IMR-90 (cell line): ENCODE results near the gene NOL12. TPM values are rescaled to one million over a fixed set of nuclear protein-coding genes. Genes with fewer than 3 reads are reported as not detected.

Source experiments
- ATAC-seq: fragments of 200-7000 bp; cut with Tn5 transposase; 2 replicates; pipeline ENCODE4 v1.9.1; 2020; ENCODE audit warnings: low read depth, mild to moderate bottlenecking, moderate library complexity
- BruUV-seq: library from RNA; stranded (reverse); fragments of 400-500 nt; replicated peaks from 2 replicates; lab custom pipeline; 2021; lab: Mats Ljungman, UMichigan
- CTCF ChIA-PET: fragments of 300-600 bp; formaldehyde crosslinking; extraction: SDS; loops from one replicate; lab custom pipeline; 2021; ENCODE audit warnings: antibody characterized with exemption; lab: Yijun Ruan, JAX
- POLR2A ChIA-PET: fragments of 300-600 bp; sonication (Branson Sonifier 250); formaldehyde crosslinking; loops from one replicate; lab custom pipeline; 2022; ENCODE audit warnings: antibody characterized with exemption; ENCODE audit not compliant: unreplicated experiment; lab: Charles Lee
- DNase-seq: peaks from one replicate; pipeline ENCODE4 v3.0.0; 2013
- H2AFZ ChIP-seq: replicated peaks from 2 replicates; pipeline ENCODE3; 2013; ENCODE audit warnings: low read length, mild to moderate bottlenecking; ENCODE audit not compliant: poor library complexity
- H2AK5ac ChIP-seq: 2 replicates; pipeline ENCODE4 v1.6.1; 2013; ENCODE audit warnings: low read depth, low read length, inconsistent platforms
- H2AK9ac ChIP-seq: replicated peaks from 2 replicates; pipeline ENCODE3; 2013; ENCODE audit warnings: mild to moderate bottlenecking, low read depth, low read length, moderate library complexity; ENCODE audit not compliant: poor library complexity
- H2BK120ac ChIP-seq: 2 replicates; pipeline ENCODE4 v1.6.1; 2013; ENCODE audit warnings: low read depth, low read length, inconsistent platforms
- H2BK15ac ChIP-seq: 3 replicates; pipeline ENCODE4 v1.6.1; 2013; ENCODE audit warnings: low read depth, low read length, inconsistent platforms
- H2BK20ac ChIP-seq: 2 replicates; pipeline ENCODE4 v1.6.1; 2013; ENCODE audit warnings: low read depth, mild to moderate bottlenecking, inconsistent platforms, low read length, moderate library complexity
- H2BK5ac ChIP-seq: 2 replicates; pipeline ENCODE4 v1.6.1; 2013; ENCODE audit warnings: mild to moderate bottlenecking, low read depth, low read length, inconsistent platforms; ENCODE audit not compliant: poor library complexity, severe bottlenecking
- H3K14ac ChIP-seq: replicated peaks from 2 replicates; pipeline ENCODE4 v1.6.1; 2013; ENCODE audit warnings: low read depth, low read length, inconsistent platforms
- H3K18ac ChIP-seq: 2 replicates; pipeline ENCODE4 v1.6.1; 2013; ENCODE audit warnings: low read depth, low read length, control low read depth
- H3K23ac ChIP-seq: 2 replicates; pipeline ENCODE4 v1.6.1; 2013; ENCODE audit warnings: low read depth, low read length, inconsistent platforms
- H3K27ac ChIP-seq: 2 replicates; pipeline ENCODE4 v1.5.1; 2013; ENCODE audit warnings: mild to moderate bottlenecking, control low read depth, low read length; ENCODE audit not compliant: insufficient read depth
- H3K27me3 ChIP-seq: 2 replicates; pipeline ENCODE4 v1.6.1; 2013; ENCODE audit warnings: low read length; ENCODE audit not compliant: control insufficient read depth, insufficient read depth
- H3K36me3 ChIP-seq: 2 replicates; pipeline ENCODE4 v1.6.1; 2013; ENCODE audit warnings: low read length, mixed read lengths; ENCODE audit not compliant: control insufficient read depth, insufficient read depth
- H3K4ac ChIP-seq: 2 replicates; pipeline ENCODE4 v1.6.1; 2013; ENCODE audit warnings: low read depth, low read length, inconsistent platforms
- H3K4me1 ChIP-seq: 2 replicates; pipeline ENCODE4 v1.6.1; 2013; ENCODE audit warnings: low read length, mixed read lengths; ENCODE audit not compliant: control insufficient read depth, insufficient read depth
- H3K4me2 ChIP-seq: 2 replicates; pipeline ENCODE4 v1.6.1; 2013; ENCODE audit warnings: low read depth, mild to moderate bottlenecking, control low read depth, low read length, moderate library complexity
- H3K4me3 ChIP-seq: 2 replicates; pipeline ENCODE4 v1.5.1; 2013; ENCODE audit warnings: low read depth, mild to moderate bottlenecking, control low read depth, low read length, moderate library complexity; ENCODE audit not compliant: insufficient read depth
- H3K56ac ChIP-seq: 2 replicates; pipeline ENCODE4 v1.6.1; 2013; ENCODE audit warnings: low read length, inconsistent platforms; ENCODE audit not compliant: insufficient read depth; ENCODE audit errors: extremely low read depth
- H3K79me1 ChIP-seq, 2 experiments: 2 replicates each; pipeline ENCODE4 v1.6.1; 2013; ENCODE audit warnings: low read length in 2 of 2, inconsistent platforms in 1 of 2, low read depth in 1 of 2
- H3K9ac ChIP-seq: 2 replicates; pipeline ENCODE4 v1.6.1; 2013; ENCODE audit warnings: low read depth, low read length, control low read depth
- H3K9me1 ChIP-seq: 2 replicates; pipeline ENCODE4 v1.6.1; 2013; ENCODE audit warnings: low read length, inconsistent platforms; ENCODE audit not compliant: insufficient read depth
- H3K9me3 ChIP-seq: 2 replicates; pipeline ENCODE4 v1.6.1; 2013; ENCODE audit warnings: low read length; ENCODE audit not compliant: control insufficient read depth, insufficient read depth
- H4K20me1 ChIP-seq: 2 replicates; pipeline ENCODE4 v1.6.1; 2013; ENCODE audit warnings: low read length, inconsistent platforms; ENCODE audit not compliant: insufficient read depth
- H4K5ac ChIP-seq: 2 replicates; pipeline ENCODE4 v1.6.1; 2013; ENCODE audit warnings: mild to moderate bottlenecking, low read depth, low read length, control low read depth
- H4K8ac ChIP-seq, 2 experiments: 2 replicates each; pipeline ENCODE4 v1.6.1; 2013; ENCODE audit warnings: low read depth in 2 of 2, low read length in 2 of 2, control low read depth in 1 of 2, inconsistent platforms in 1 of 2
- H4K91ac ChIP-seq: 2 replicates; pipeline ENCODE4 v1.6.1; 2013; ENCODE audit warnings: low read depth, low read length, inconsistent platforms; ENCODE audit not compliant: insufficient read depth
- CEBPB ChIP-seq: IDR thresholded peaks from 2 replicates; pipeline ENCODE4 v1.6.1; 2012; ENCODE audit warnings: low read depth, low read length, improper control_type of control experiment
- MAZ ChIP-seq: IDR thresholded peaks from 2 replicates; pipeline ENCODE4 v1.6.1; 2012; ENCODE audit warnings: low read depth, mild to moderate bottlenecking, low read length, improper control_type of control experiment, moderate library complexity, borderline replicate concordance
- WGBS, 2 experiments: methylation state at CpG; one replicate each; pipeline versions ENCODE4 v1.1.5 to v1.1.7; 2013; ENCODE audit warnings: missing lambda C conversion rate in 2 of 2; ENCODE audit not compliant: insufficient read length in 1 of 2; ENCODE audit errors: extremely low coverage in 2 of 2; 5-methylcytosine and 5-hydroxymethylcytosine counted together
- dilution Hi-C: fragments of 300-500 bp; cut with HindIII; formaldehyde crosslinking; loops from one replicate; pipeline ENCODE4 v1.14.3; 2018; ENCODE audit warnings: low sequenced_read_pairs; ENCODE audit not compliant: unreplicated experiment
- in situ Hi-C: fragments of 300-500 bp; cut with MboI; formaldehyde crosslinking; loops from 3 replicates; pipeline ENCODE4 v1.14.3; 2019; ENCODE audit warnings: low sequenced_read_pairs, inconsistent platforms, mixed read lengths
- intact Hi-C: fragments of 100-400 bp; cut with micrococcal nuclease; formaldehyde crosslinking; loops from 2 replicates; pipeline ENCODE4 v1.10.0; 2022
- polyA plus RNA-seq, 3 experiments: library from polyadenylated mRNA; depleted of rRNA; stranded (reverse); fragments of >200 nt; gene quantifications; 2 replicates each; pipeline ENCODE4 v1.2.3, GENCODE V29; 2012; ENCODE audit warnings: low replicate concordance in 1 of 3
- total RNA-seq: library from RNA; depleted of rRNA; stranded (reverse); fragments of >200 nt; gene quantifications from 2 replicates; pipeline ENCODE4 v1.2.3, GENCODE V29; 2012

NOL12 gene
- total and polyA plus RNA-seq, 2 of the 4 experiments (the other 2 are of a cell fraction) = 16.0 to 25.6 TPM

DNA sequence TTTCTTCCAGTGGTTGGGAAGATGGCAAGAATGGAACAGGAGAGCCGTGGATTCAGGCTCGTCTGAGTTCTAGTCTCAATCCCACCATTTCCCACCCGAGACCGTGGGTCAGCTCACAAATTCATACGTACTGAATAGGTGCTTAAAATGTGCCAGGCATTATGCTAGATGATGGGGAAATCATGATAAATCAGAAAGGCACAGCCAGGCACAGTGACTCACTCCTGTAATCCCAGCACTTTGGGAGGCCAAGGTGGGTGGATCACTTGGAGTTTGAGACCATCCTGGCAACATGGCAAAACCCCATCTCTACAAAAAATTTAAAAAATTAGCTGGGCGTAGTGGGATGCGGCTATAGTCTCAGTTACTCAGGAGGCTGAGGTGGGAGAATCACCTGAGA is 17.8 kb downstream of the NOL12 start:
- in situ Hi-C loops (no loop called here), intact Hi-C loops (no loop called here), dilution Hi-C loops (no loop called here)
- H4K5ac ChIP-seq = no peak overlapping the region
- no peak overlapping the region for H2BK120ac ChIP-seq
- TF ChIP-seq MAZ (no peak), CEBPB (0 out of 2 replicates have a peak, but pooled peaks have one; percentile 18)
- H3K27ac ChIP-seq = no peak overlapping the region
- no peak overlapping the region for H3K4me3 ChIP-seq
- BruUV-seq = no TSS peak
- no peak overlapping the region for H3K56ac ChIP-seq
- no peak overlapping the region for H4K91ac ChIP-seq
- no peaks in the 10 kb centered on the region for H3K79me1 ChIP-seq
- peaks cover 4% of the 10 kb centered on the region; the same call in 1 of the 2 replicates for H3K4me1 ChIP-seq
- no peak overlapping the region for H3K14ac ChIP-seq
- DNase-seq (peak; percentile 28), ATAC-seq (no peak)
- H3K9ac ChIP-seq = no peak overlapping the region
- no peaks in the 10 kb centered on the region for H3K27me3 ChIP-seq
- no peak overlapping the region for H3K18ac ChIP-seq
- H4K8ac ChIP-seq = no peak overlapping the region
- no peak overlapping the region for H2AK9ac ChIP-seq
- no peak overlapping the region for H2BK5ac ChIP-seq
- no peak overlapping the region for H2BK15ac ChIP-seq
- H3K9me1 ChIP-seq = peaks cover 7% of the 10 kb centered on the region; the same call in 1 of the 2 replicates
- H3K36me3 ChIP-seq = no peaks in the 10 kb centered on the region
- H3K4me2 ChIP-seq = no peak overlapping the region
- POLR2A ChIA-PET = no interaction called here
- H2BK20ac ChIP-seq = no peak overlapping the region
- no peaks in the 10 kb centered on the region for H4K20me1 ChIP-seq
- no peak overlapping the region for H3K4ac ChIP-seq
- WGBS, 2 experiments = no CpG with 5 or more reads among the region's 7 CpGs
- H3K9me3 ChIP-seq = no peaks in the 10 kb centered on the region
- no peak overlapping the region for H3K23ac ChIP-seq
- CTCF ChIA-PET = no interaction called here
- H2AFZ ChIP-seq = no peak overlapping the region
- no peak overlapping the region; the same call in 1 of the 2 replicates for H2AK5ac ChIP-seq
